SK-N-SH treated with all-trans-retinoic acid at 6 μM for 48 hours (cell line): ENCODE measurements around the gene ZSCAN31.

Experiments used
- ATAC-seq: fragments of 200-7000 bp; cut with Tn5 transposase; 3 replicates; pipeline ENCODE4 v1.9.1; 2020; ENCODE audit warnings: mild to moderate bottlenecking, moderate library complexity
- ARNTL ChIP-seq: fragments of 450-650 bp; formaldehyde crosslinking; IDR thresholded peaks from 2 replicates; pipeline ENCODE4 v1.5.0; 2020; ENCODE audit warnings: low read depth, mild to moderate bottlenecking, moderate library complexity, borderline replicate concordance
- BACH2 ChIP-seq: fragments of 250-450 bp; sonication (Bioruptor Pico); IDR thresholded peaks from 2 replicates; pipeline ENCODE4 v1.9.0; 2021; ENCODE audit warnings: mild to moderate bottlenecking, borderline replicate concordance
- CSDC2 ChIP-seq: fragments of 250-450 bp; sonication (Bioruptor Pico); IDR thresholded peaks from 2 replicates; pipeline ENCODE4 v1.5.0; 2020; ENCODE audit warnings: mild to moderate bottlenecking, moderate library complexity
- ESRRG ChIP-seq: fragments of 250-450 bp; sonication (Bioruptor Pico); IDR thresholded peaks from 2 replicates; pipeline ENCODE4 v1.6.1; 2021; ENCODE audit warnings: mild to moderate bottlenecking
- OSR1 ChIP-seq: fragments of 250-450 bp; sonication (Bioruptor Pico); IDR thresholded peaks from 2 replicates; pipeline ENCODE4 v1.8.0; 2022; ENCODE audit warnings: moderate library complexity, mild to moderate bottlenecking, inconsistent platforms
- PPARA ChIP-seq: fragments of 250-450 bp; sonication (Bioruptor Pico); IDR thresholded peaks from 2 replicates; pipeline ENCODE4 v1.5.0; 2020; ENCODE audit warnings: mild to moderate bottlenecking, borderline replicate concordance
- RARB ChIP-seq: fragments of 250-450 bp; sonication (Bioruptor Pico); IDR thresholded peaks from 2 replicates; pipeline ENCODE4 v1.8.0; 2021; ENCODE audit warnings: mild to moderate bottlenecking, moderate library complexity
- SNAI2 ChIP-seq: fragments of 250-450 bp; sonication (Bioruptor Pico); IDR thresholded peaks from 2 replicates; pipeline ENCODE4 v1.5.0; 2020; ENCODE audit warnings: mild to moderate bottlenecking, moderate library complexity
- TCF4 ChIP-seq: fragments of 250-450 bp; sonication (Bioruptor Pico); IDR thresholded peaks from 2 replicates; pipeline ENCODE4 v1.8.0; 2021; ENCODE audit warnings: mild to moderate bottlenecking, moderate library complexity, borderline replicate concordance
- TOX ChIP-seq: fragments of 250-450 bp; sonication (Bioruptor Pico); IDR thresholded peaks from 2 replicates; pipeline ENCODE4 v1.8.0; 2021; ENCODE audit warnings: mild to moderate bottlenecking, moderate library complexity, borderline replicate concordance
- ZC3H10 ChIP-seq: fragments of 250-450 bp; sonication (Bioruptor Pico); IDR thresholded peaks from 2 replicates; pipeline ENCODE4 v1.5.1; 2021; ENCODE audit warnings: mild to moderate bottlenecking, moderate library complexity
- ZFP3 ChIP-seq: fragments of 250-450 bp; sonication (Bioruptor Pico); IDR thresholded peaks from 2 replicates; pipeline ENCODE4 v1.5.0; 2020; ENCODE audit warnings: mild to moderate bottlenecking, moderate library complexity
- ZFP30 ChIP-seq: fragments of 450-650 bp; formaldehyde crosslinking; IDR thresholded peaks from 2 replicates; pipeline ENCODE4 v1.5.0; 2022; ENCODE audit warnings: mild to moderate bottlenecking, moderate library complexity
- ZNF565 ChIP-seq: fragments of 450-650 bp; formaldehyde crosslinking; conservative IDR thresholded peaks from 2 replicates; pipeline ENCODE4 v1.5.0; 2020; ENCODE audit warnings: low read depth, mild to moderate bottlenecking, moderate library complexity
- ZNF70 ChIP-seq: fragments of 450-650 bp; formaldehyde crosslinking; IDR thresholded peaks from 2 replicates; pipeline ENCODE4 v1.5.0; 2020; ENCODE audit warnings: mild to moderate bottlenecking, moderate library complexity
- ZNF8 ChIP-seq: fragments of 450-650 bp; formaldehyde crosslinking; IDR thresholded peaks from 2 replicates; pipeline ENCODE4 v1.5.0; 2020; ENCODE audit warnings: mild to moderate bottlenecking, moderate library complexity
- TF ChIP-seq, protein P1 (sequence below): fragments of 250-450 bp; sonication (Bioruptor Pico); IDR thresholded peaks from 2 replicates; pipeline ENCODE4 v1.8.0; 2021; ENCODE audit warnings: low read depth, mild to moderate bottlenecking, moderate library complexity, borderline replicate concordance
- TF ChIP-seq, protein P2 (sequence below): fragments of 250-450 bp; sonication (Bioruptor Pico); IDR thresholded peaks from 2 replicates; pipeline ENCODE4 v1.8.0; 2020; ENCODE audit warnings: mild to moderate bottlenecking, moderate library complexity, borderline replicate concordance
- TF ChIP-seq, protein P3 (sequence below): fragments of 250-450 bp; sonication (Bioruptor Pico); IDR thresholded peaks from 2 replicates; pipeline ENCODE4 v1.5.1; 2021; ENCODE audit warnings: mild to moderate bottlenecking, moderate library complexity
- TF ChIP-seq, protein P4 (sequence below): fragments of 250-450 bp; sonication (Bioruptor Pico); IDR thresholded peaks from 2 replicates; pipeline ENCODE4 v1.5.0; 2020; ENCODE audit warnings: mild to moderate bottlenecking, moderate library complexity
- TF ChIP-seq, protein P5 (sequence below): fragments of 250-450 bp; sonication (Bioruptor Pico); IDR thresholded peaks from 2 replicates; pipeline ENCODE4 v1.5.1; 2020; ENCODE audit warnings: low read depth, mild to moderate bottlenecking, moderate library complexity

The ZSCAN31 gene

DNA sequence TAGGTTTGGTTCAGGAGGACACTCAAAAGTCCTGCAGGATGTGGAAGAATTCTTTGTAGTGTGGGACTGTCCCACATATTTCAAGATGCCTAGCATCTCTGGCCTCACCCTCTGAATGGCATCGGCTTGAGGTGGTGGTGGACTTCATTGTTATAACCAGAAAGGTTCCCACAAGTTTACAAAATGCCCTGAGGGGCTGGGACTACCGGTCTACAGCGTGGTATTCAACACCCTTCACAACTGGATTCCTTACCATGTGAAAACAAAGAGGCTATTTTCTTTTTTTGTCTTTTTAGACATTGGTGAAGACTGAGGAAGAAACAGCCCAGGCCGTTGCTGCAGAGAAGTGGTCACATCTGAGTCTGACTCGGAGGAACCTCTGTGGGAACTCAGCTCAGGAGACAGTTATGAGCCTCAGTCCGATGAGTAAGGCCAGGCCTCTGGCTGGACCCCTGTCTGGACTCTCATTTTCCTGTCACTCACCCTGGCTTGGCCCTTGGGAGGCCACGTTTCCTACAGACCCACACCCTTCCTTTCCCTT, 39.4 kb downstream of the ZSCAN31 start:
- TF ChIP-seq, protein P1, sequence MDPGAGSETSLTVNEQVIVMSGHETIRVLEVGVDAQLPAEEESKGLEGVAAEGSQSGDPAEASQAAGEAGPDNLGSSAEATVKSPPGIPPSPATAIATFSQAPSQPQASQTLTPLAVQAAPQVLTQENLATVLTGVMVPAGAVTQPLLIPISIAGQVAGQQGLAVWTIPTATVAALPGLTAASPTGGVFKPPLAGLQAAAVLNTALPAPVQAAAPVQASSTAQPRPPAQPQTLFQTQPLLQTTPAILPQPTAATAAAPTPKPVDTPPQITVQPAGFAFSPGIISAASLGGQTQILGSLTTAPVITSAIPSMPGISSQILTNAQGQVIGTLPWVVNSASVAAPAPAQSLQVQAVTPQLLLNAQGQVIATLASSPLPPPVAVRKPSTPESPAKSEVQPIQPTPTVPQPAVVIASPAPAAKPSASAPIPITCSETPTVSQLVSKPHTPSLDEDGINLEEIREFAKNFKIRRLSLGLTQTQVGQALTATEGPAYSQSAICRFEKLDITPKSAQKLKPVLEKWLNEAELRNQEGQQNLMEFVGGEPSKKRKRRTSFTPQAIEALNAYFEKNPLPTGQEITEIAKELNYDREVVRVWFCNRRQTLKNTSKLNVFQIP (CRISPR knock-in tag), result no peak
- TF ChIP-seq SNAI2 (no peak), ZC3H10 (CRISPR knock-in tag) (no peak), ARNTL (CRISPR knock-in tag) (no peak)
- TF ChIP-seq, protein P2, sequence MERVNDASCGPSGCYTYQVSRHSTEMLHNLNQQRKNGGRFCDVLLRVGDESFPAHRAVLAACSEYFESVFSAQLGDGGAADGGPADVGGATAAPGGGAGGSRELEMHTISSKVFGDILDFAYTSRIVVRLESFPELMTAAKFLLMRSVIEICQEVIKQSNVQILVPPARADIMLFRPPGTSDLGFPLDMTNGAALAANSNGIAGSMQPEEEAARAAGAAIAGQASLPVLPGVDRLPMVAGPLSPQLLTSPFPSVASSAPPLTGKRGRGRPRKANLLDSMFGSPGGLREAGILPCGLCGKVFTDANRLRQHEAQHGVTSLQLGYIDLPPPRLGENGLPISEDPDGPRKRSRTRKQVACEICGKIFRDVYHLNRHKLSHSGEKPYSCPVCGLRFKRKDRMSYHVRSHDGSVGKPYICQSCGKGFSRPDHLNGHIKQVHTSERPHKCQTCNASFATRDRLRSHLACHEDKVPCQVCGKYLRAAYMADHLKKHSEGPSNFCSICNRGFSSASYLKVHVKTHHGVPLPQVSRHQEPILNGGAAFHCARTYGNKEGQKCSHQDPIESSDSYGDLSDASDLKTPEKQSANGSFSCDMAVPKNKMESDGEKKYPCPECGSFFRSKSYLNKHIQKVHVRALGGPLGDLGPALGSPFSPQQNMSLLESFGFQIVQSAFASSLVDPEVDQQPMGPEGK (CRISPR knock-in tag), result no peak
- TF ChIP-seq, all 23 proteins: peak for 0
- no peak for ATAC-seq

DNA sequence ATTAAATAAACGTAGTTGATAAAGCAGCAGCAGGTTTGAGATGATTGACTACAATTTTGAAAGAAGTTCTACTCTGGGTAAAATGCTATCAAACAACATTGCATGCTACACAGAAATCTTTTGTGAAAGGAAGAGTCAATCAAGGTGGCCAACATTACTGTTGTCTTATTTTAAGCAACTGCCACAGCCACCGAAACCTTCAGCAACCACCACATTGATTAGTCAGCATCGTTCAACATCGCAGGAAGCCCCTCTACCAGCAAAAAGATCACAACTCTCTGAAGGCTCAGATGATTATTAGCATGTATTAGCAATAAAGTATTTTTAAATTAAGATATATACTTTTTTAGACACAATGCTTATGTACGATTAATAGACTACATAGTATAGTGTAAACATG, 40.6 kb downstream of the ZSCAN31 start:
- ATAC-seq, result no peak
- TF ChIP-seq ZFP3 (CRISPR knock-in tag), result no peak
- no peak for TF ChIP-seq ZNF70
- no peak for TF ChIP-seq RARB
- no peak for TF ChIP-seq TCF4 (CRISPR knock-in tag)
- no peak for TF ChIP-seq CSDC2 (CRISPR knock-in tag)
- no peak for TF ChIP-seq ZNF565 (CRISPR knock-in tag)
- TF ChIP-seq ZNF8, result no peak
- TF ChIP-seq, protein P3, sequence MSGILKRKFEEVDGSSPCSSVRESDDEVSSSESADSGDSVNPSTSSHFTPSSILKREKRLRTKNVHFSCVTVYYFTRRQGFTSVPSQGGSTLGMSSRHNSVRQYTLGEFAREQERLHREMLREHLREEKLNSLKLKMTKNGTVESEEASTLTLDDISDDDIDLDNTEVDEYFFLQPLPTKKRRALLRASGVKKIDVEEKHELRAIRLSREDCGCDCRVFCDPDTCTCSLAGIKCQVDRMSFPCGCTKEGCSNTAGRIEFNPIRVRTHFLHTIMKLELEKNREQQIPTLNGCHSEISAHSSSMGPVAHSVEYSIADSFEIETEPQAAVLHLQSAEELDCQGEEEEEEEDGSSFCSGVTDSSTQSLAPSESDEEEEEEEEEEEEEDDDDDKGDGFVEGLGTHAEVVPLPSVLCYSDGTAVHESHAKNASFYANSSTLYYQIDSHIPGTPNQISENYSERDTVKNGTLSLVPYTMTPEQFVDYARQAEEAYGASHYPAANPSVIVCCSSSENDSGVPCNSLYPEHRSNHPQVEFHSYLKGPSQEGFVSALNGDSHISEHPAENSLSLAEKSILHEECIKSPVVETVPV (CRISPR knock-in tag), result no peak
- TF ChIP-seq, protein P4, sequence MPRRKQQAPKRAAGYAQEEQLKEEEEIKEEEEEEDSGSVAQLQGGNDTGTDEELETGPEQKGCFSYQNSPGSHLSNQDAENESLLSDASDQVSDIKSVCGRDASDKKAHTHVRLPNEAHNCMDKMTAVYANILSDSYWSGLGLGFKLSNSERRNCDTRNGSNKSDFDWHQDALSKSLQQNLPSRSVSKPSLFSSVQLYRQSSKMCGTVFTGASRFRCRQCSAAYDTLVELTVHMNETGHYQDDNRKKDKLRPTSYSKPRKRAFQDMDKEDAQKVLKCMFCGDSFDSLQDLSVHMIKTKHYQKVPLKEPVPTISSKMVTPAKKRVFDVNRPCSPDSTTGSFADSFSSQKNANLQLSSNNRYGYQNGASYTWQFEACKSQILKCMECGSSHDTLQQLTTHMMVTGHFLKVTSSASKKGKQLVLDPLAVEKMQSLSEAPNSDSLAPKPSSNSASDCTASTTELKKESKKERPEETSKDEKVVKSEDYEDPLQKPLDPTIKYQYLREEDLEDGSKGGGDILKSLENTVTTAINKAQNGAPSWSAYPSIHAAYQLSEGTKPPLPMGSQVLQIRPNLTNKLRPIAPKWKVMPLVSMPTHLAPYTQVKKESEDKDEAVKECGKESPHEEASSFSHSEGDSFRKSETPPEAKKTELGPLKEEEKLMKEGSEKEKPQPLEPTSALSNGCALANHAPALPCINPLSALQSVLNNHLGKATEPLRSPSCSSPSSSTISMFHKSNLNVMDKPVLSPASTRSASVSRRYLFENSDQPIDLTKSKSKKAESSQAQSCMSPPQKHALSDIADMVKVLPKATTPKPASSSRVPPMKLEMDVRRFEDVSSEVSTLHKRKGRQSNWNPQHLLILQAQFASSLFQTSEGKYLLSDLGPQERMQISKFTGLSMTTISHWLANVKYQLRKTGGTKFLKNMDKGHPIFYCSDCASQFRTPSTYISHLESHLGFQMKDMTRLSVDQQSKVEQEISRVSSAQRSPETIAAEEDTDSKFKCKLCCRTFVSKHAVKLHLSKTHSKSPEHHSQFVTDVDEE (CRISPR knock-in tag), result no peak
- no peak for TF ChIP-seq ZFP30 (CRISPR knock-in tag)
- TF ChIP-seq ESRRG (CRISPR knock-in tag), result no peak
- no peak for TF ChIP-seq ARNTL (CRISPR knock-in tag)
- no peak for TF ChIP-seq BACH2
- TF ChIP-seq, protein P1 (CRISPR knock-in tag), result no peak

DNA sequence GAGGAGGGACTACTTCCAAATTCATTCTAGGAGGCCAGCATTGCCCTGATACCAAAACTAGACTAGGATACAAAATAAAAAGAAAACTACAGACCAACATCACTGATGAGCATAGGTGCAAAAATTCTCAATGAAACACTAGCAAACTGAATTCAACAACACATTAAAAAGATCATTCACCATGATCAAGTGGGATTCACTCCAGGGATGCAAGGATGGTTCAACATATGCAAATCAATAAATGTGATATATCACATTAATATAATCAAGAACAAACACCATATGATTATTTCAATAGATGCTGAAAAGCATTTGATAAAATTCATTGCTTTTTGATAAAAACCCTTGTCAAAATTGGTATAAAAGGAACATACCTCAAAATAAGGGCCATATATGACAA, 44.4 kb downstream of the ZSCAN31 start:
- ATAC-seq, result no peak
- TF ChIP-seq CSDC2 (CRISPR knock-in tag) (no peak), ZC3H10 (CRISPR knock-in tag) (no peak), TCF4 (CRISPR knock-in tag) (no peak), ESRRG (CRISPR knock-in tag) (no peak), TOX (CRISPR knock-in tag) (no peak), OSR1 (CRISPR knock-in tag) (no peak), ZFP3 (CRISPR knock-in tag) (no peak), ZNF8 (no peak), PPARA (CRISPR knock-in tag) (no peak)
- TF ChIP-seq, protein P3 (CRISPR knock-in tag), result no peak
- TF ChIP-seq, protein P4 (CRISPR knock-in tag), result no peak
- TF ChIP-seq, protein P5, sequence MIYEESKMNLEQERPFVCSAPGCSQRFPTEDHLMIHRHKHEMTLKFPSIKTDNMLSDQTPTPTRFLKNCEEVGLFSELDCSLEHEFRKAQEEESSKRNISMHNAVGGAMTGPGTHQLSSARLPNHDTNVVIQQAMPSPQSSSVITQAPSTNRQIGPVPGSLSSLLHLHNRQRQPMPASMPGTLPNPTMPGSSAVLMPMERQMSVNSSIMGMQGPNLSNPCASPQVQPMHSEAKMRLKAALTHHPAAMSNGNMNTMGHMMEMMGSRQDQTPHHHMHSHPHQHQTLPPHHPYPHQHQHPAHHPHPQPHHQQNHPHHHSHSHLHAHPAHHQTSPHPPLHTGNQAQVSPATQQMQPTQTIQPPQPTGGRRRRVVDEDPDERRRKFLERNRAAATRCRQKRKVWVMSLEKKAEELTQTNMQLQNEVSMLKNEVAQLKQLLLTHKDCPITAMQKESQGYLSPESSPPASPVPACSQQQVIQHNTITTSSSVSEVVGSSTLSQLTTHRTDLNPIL (CRISPR knock-in tag), result no peak
- TF ChIP-seq, all 23 proteins: peak for 0
